HepG2 (cell line): ENCODE results near the gene SLC2A4. TPM values are rescaled to one million over a fixed set of nuclear protein-coding genes. Genes with fewer than 3 reads are reported as not detected.

Experiments
- CBX5 ChIP-seq: sonication (generic); formaldehyde crosslinking; IDR thresholded peaks from 2 replicates; pipeline ENCODE4 v1.4.0; 2020; ENCODE audit warnings: missing genetic modification reagents, borderline replicate concordance
- CCDC6 ChIP-seq: sonication (generic); formaldehyde crosslinking; IDR thresholded peaks from 2 replicates; pipeline ENCODE4 v1.8.1; 2022; ENCODE audit warnings: mild to moderate bottlenecking, missing genetic modification reagents, moderate library complexity
- DZIP1 ChIP-seq: sonication (generic); formaldehyde crosslinking; IDR thresholded peaks from 2 replicates; pipeline ENCODE4 v1.5.0; 2020; ENCODE audit warnings: mild to moderate bottlenecking, missing genetic modification reagents
- ETV6 ChIP-seq: sonication (generic); formaldehyde crosslinking; conservative IDR thresholded peaks from 2 replicates; pipeline ENCODE4 v1.4.0; 2020; ENCODE audit warnings: missing genetic modification reagents
- FIP1L1 ChIP-seq: fragments of 200-400 bp; formaldehyde crosslinking; IDR thresholded peaks from 2 replicates; pipeline ENCODE4 v1.6.1; 2018; ENCODE audit warnings: low read depth, mild to moderate bottlenecking, low read length, moderate library complexity, borderline replicate concordance; ENCODE audit not compliant: insufficient read depth
- GABPA ChIP-seq, 2 experiments: IDR thresholded peaks; 2 replicates each; pipeline ENCODE4 v1.6.1; 2011 to 2016; ENCODE audit warnings: low read depth in 2 of 2, low read length in 1 of 2, missing biosample characterization in 1 of 2, missing genetic modification characterization in 1 of 2
- HDAC6 ChIP-seq: fragments of 200-600 bp; sonication (generic); IDR thresholded peaks from 2 replicates; pipeline ENCODE4 v1.7.0; 2017; ENCODE audit warnings: mild to moderate bottlenecking, antibody characterized with exemption, low read length, low read depth
- HNRNPL ChIP-seq: fragments of 200-400 bp; formaldehyde crosslinking; IDR thresholded peaks from 2 replicates; pipeline ENCODE4 v1.6.1; 2017; ENCODE audit warnings: mild to moderate bottlenecking, low read depth, low read length
- MAX ChIP-seq: IDR thresholded peaks from 2 replicates; pipeline ENCODE4 v1.6.1; 2012; ENCODE audit warnings: inconsistent platforms
- SMARCC2 ChIP-seq: fragments of 450-650 bp; IDR thresholded peaks from 2 replicates; pipeline ENCODE4 v1.6.1; 2017; ENCODE audit warnings: antibody characterized with exemption, mild to moderate bottlenecking
- THAP8 ChIP-seq: sonication (generic); formaldehyde crosslinking; IDR thresholded peaks from 2 replicates; pipeline ENCODE4 v1.5.1; 2020; ENCODE audit warnings: missing genetic modification reagents, mild to moderate bottlenecking, borderline replicate concordance
- TIGD3 ChIP-seq: sonication (generic); formaldehyde crosslinking; IDR thresholded peaks from 2 replicates; pipeline ENCODE4 v1.5.1; 2020; ENCODE audit warnings: mild to moderate bottlenecking, missing genetic modification reagents, borderline replicate concordance
- ZBTB44 ChIP-seq: sonication (generic); formaldehyde crosslinking; IDR thresholded peaks from 2 replicates; pipeline ENCODE4 v1.4.0; 2020; ENCODE audit warnings: missing genetic modification reagents
- ZNF296 ChIP-seq: sonication (generic); formaldehyde crosslinking; conservative IDR thresholded peaks from 2 replicates; pipeline ENCODE4 v1.5.0; 2020; ENCODE audit warnings: mild to moderate bottlenecking, missing genetic modification reagents
- ZNF432 ChIP-seq: sonication (generic); formaldehyde crosslinking; IDR thresholded peaks from 2 replicates; pipeline ENCODE4 v1.5.0; 2020; ENCODE audit warnings: missing genetic modification reagents, mild to moderate bottlenecking, borderline replicate concordance
- ZNF558 ChIP-seq: sonication (generic); formaldehyde crosslinking; IDR thresholded peaks from 2 replicates; pipeline ENCODE4 v1.9.0; 2022; ENCODE audit warnings: mild to moderate bottlenecking, missing genetic modification reagents, borderline replicate concordance
- ZNF761 ChIP-seq: sonication (generic); formaldehyde crosslinking; conservative IDR thresholded peaks from 2 replicates; pipeline ENCODE4 v1.4.0; 2020; ENCODE audit warnings: mild to moderate bottlenecking, missing genetic modification reagents
- polyA plus RNA-seq, 8 experiments: library from polyadenylated mRNA; depleted of rRNA in 3 of 8; stranded (reverse) in 7 of 8; unstranded in 1 of 8; fragments of >200 nt; fragmentation: Illumina TruSeq in 4 of 8; extraction: Trizol in 4 of 8; gene quantifications; 2 replicates each; pipeline versions ENCODE4 v1.2.1 to v1.2.3, GENCODE V29; 2011 to 2016; ENCODE audit warnings: low read depth in 4 of 8, missing spikeins in 1 of 8, mixed read lengths in 1 of 8; ENCODE audit not compliant: insufficient read depth in 1 of 8
- total RNA-seq, 5 experiments: library from RNA; depleted of rRNA; stranded (reverse); fragments of >200 nt; fragmentation: Illumina TruSeq; extraction: Trizol; gene quantifications; 2 replicates each; pipeline ENCODE4 v1.2.3, GENCODE V29; 2016; ENCODE audit warnings: low read depth in 1 of 5
- TF ChIP-seq, protein P1 (sequence below): sonication (generic); formaldehyde crosslinking; IDR thresholded peaks from 2 replicates; pipeline ENCODE4 v1.4.0; 2020; ENCODE audit warnings: mild to moderate bottlenecking, low read depth, missing genetic modification reagents
- TF ChIP-seq, protein P2 (sequence below): sonication (generic); formaldehyde crosslinking; IDR thresholded peaks from 2 replicates; pipeline ENCODE4 v1.5.0; 2020; ENCODE audit warnings: missing genetic modification reagents

Gene SLC2A4
- total and polyA plus RNA-seq, 2 of the 13 experiments (the other 11 are each of a cell fraction or from before 2014, with no cell fraction given): 4.9 to 5.8 TPM

DNA sequence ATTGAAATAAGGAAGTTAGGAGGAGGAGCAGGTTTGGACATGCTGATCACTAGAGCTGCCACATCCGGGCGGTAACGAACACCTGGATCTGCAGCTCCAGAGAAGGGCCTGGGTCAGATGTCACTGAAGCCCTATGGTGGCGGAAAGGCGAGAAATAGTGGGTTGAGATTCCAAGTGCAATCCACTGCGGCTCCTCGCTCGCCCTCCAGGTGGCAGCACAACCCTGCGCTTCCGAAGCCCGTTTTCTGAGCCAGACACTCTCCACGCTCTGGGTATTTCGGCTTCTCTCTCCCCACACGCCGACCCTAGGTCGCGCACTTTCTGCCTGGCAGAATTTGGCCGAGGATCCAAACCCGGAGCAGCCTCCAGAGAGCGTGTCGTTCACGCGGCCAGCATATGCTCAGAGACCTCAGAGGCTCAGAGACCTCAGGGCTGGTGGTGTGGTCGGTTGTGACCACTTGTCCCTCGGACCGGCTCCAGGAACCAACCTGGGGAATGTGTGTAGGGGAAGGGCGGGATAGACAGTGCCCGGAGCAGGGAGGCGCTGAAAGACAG, 922 bp upstream of the SLC2A4 start (continued):
- TF ChIP-seq TIGD3 (CRISPR knock-in tag) (no peak), DZIP1 (CRISPR knock-in tag) (peak; percentile 86; the same call in 1 of the 2 replicates), ETV6 (CRISPR knock-in tag) (no peak; the same call in 1 of the 2 replicates), ZNF432 (CRISPR knock-in tag) (no peak), FIP1L1 (no peak), ZNF296 (no peak), ZNF761 (CRISPR knock-in tag) (peak; percentile 64; the same call in 1 of the 2 replicates), HNRNPL (0 out of 2 replicates have a peak, but pooled peaks have one; percentile 57), CCDC6 (CRISPR knock-in tag) (peak; percentile 57; the same call in 1 of the 2 replicates), GABPA (IDR thresholded peaks at IDR 0.05; ENCODE audit: low read depth, low read length) (no peak), GABPA (CRISPR knock-in tag; IDR thresholded peaks at IDR 0.05; ENCODE audit: low read depth) (peak; percentile 43), CBX5 (CRISPR knock-in tag) (0 out of 2 replicates have a peak, but pooled peaks have one; percentile 21), ZBTB44 (CRISPR knock-in tag) (no peak), HDAC6 (no peak), MAX (peak; percentile 79), SMARCC2 (no peak), ZNF558 (no peak; the same call in 1 of the 2 replicates), THAP8 (CRISPR knock-in tag) (no peak)
- TF ChIP-seq, protein P1, sequence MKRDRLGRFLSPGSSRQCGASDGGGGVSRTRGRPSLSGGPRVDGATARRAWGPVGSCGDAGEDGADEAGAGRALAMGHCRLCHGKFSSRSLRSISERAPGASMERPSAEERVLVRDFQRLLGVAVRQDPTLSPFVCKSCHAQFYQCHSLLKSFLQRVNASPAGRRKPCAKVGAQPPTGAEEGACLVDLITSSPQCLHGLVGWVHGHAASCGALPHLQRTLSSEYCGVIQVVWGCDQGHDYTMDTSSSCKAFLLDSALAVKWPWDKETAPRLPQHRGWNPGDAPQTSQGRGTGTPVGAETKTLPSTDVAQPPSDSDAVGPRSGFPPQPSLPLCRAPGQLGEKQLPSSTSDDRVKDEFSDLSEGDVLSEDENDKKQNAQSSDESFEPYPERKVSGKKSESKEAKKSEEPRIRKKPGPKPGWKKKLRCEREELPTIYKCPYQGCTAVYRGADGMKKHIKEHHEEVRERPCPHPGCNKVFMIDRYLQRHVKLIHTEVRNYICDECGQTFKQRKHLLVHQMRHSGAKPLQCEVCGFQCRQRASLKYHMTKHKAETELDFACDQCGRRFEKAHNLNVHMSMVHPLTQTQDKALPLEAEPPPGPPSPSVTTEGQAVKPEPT (CRISPR knock-in tag): no peak
- TF ChIP-seq, protein P2, sequence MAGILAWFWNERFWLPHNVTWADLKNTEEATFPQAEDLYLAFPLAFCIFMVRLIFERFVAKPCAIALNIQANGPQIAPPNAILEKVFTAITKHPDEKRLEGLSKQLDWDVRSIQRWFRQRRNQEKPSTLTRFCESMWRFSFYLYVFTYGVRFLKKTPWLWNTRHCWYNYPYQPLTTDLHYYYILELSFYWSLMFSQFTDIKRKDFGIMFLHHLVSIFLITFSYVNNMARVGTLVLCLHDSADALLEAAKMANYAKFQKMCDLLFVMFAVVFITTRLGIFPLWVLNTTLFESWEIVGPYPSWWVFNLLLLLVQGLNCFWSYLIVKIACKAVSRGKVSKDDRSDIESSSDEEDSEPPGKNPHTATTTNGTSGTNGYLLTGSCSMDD (CRISPR knock-in tag): no peak
